ENCODE data around the gene MIGA2. TPM values are rescaled to one million over a fixed set of nuclear protein-coding genes. Genes with fewer than 3 reads are reported as not detected.

MIGA2 gene
- total RNA-seq, 4 donors from 2014 or later = 16.2 to 38.3 (median 24.6) TPM

GRCh38 chr9:129073404-129073803, 37.0 kb downstream of the MIGA2 start:
- no peak for ATAC-seq

DNA sequence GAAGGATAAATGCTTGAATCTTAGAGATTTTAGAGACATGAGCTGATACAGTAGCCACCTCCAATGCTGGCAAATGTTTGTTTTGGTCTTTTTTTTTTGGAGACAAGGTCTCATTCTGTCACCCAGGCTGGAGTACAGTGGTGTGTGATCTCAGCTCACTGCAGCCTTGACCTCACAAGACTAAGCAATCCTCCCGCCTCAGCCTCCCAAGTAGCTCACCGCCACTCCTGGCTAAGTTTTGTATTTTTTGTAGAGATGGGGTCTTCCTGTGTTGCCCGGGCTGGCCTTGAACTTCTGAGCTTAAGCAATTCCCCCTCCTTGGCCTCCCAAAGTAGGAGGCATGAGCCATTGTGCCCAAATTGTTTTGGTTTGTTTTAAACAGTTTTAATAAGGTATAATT, 37.7 kb downstream of the MIGA2 start:
- H3K9me3 ChIP-seq = no peaks in the 10 kb centered on the region
- ATAC-seq = no peak
- peaks cover 0 to 26% of the 10 kb centered on the region in 2 donors for H3K36me3 ChIP-seq
- no peaks in the 10 kb centered on the region for H3K27me3 ChIP-seq
- no peaks in the 10 kb centered on the region for H3K4me1 ChIP-seq
- TF ChIP-seq CTCF (IDR thresholded peaks at IDR 0.05) (no peak), EP300 (IDR thresholded peaks at IDR 0.05) (no peak), POLR2AphosphoS5 (IDR thresholded peaks at IDR 0.05) (no peak), POLR2A (IDR thresholded peaks at IDR 0.05) (no peak)
- WGBS, 2 donors (ENCODE audit: low coverage in 1 of 2) = 93% methylated on average over 3 of the region's 3 CpGs; no CpG with 5 or more reads in 1 of the 2 donors
- no peak overlapping the region for H3K27ac ChIP-seq
- no peak overlapping the region for H3K4me3 ChIP-seq

More at GRCh38 chr9:129073404-129073803, 37.0 kb downstream of the MIGA2 start:
- TF ChIP-seq EP300 (IDR thresholded peaks at IDR 0.05) = no peak
- no peak for TF ChIP-seq POLR2A (IDR thresholded peaks at IDR 0.05)
- no peak for TF ChIP-seq POLR2AphosphoS5 (IDR thresholded peaks at IDR 0.05)
- no peak for TF ChIP-seq CTCF (IDR thresholded peaks at IDR 0.05)
- no peaks in the 10 kb centered on the region for H3K4me1 ChIP-seq
- WGBS, 2 donors (ENCODE audit: low coverage in 1 of 2) = 74 to 86% methylated on average over 5 to 7 of the region's 8 CpGs
- peaks cover 0 to 33% of the 10 kb centered on the region in 2 donors for H3K36me3 ChIP-seq
- no peaks in the 10 kb centered on the region for H3K27me3 ChIP-seq
- no peak overlapping the region for H3K27ac ChIP-seq
- H3K9me3 ChIP-seq = no peaks in the 10 kb centered on the region
- H3K4me3 ChIP-seq = no peak overlapping the region

- Histone ChIP-seq H3K36me3 (peaks cover 0 to 6% of the 10 kb centered on the region in 2 donors), H3K27ac (no peak overlapping the region), H3K4me1 (peaks cover 0 to 8% (median 3%) of the 10 kb centered on the region in 3 donors), H3K4me3 (no peak overlapping the region), H3K9me3 (no peaks in the 10 kb centered on the region), H3K27me3 (no peaks in the 10 kb centered on the region)
- TF ChIP-seq POLR2AphosphoS5 (IDR thresholded peaks at IDR 0.05) (no peak), CTCF (IDR thresholded peaks at IDR 0.05) (no peak), POLR2A (IDR thresholded peaks at IDR 0.05) (no peak), EP300 (IDR thresholded peaks at IDR 0.05) (no peak)
- no peak for ATAC-seq
- WGBS, 2 donors (ENCODE audit: low coverage in 1 of 2) = 64 to 80% methylated on average over 1 to 4 of the region's 16 CpGs
Measured at GRCh38 chr9:129075996-129076639, 39.7 kb downstream of the MIGA2 start.

- WGBS, 2 donors (ENCODE audit: low coverage in 1 of 2) = 91 to 93% methylated on average over 4 to 7 of the region's 11 CpGs
- peaks cover 0 to 10% (median 4%) of the 10 kb centered on the region in 3 donors for H3K4me1 ChIP-seq
- no peaks in the 10 kb centered on the region for H3K27me3 ChIP-seq
- no peak overlapping the region for H3K4me3 ChIP-seq
- no peaks in the 10 kb centered on the region for H3K9me3 ChIP-seq
- no peak for TF ChIP-seq EP300 (IDR thresholded peaks at IDR 0.05)
- no peak for TF ChIP-seq CTCF (IDR thresholded peaks at IDR 0.05)
- TF ChIP-seq POLR2A (IDR thresholded peaks at IDR 0.05) = no peak
- no peak for TF ChIP-seq POLR2AphosphoS5 (IDR thresholded peaks at IDR 0.05)
- H3K36me3 ChIP-seq = peaks cover 0 to under 1% of the 10 kb centered on the region in 2 donors
- H3K27ac ChIP-seq = no peak overlapping the region
- ATAC-seq = no peak
Measured at GRCh38 chr9:129076640-129077037, 40.2 kb downstream of the MIGA2 start.

GRCh38 chr9:129077236-129077635, 40.8 kb downstream of the MIGA2 start:
- Histone ChIP-seq H3K4me1 (peaks cover 0 to 16% (median 10%) of the 10 kb centered on the region in 3 donors), H3K4me3 (no peak overlapping the region), H3K36me3 (no peaks in the 10 kb centered on the region), H3K9me3 (no peaks in the 10 kb centered on the region), H3K27ac (no peak overlapping the region), H3K27me3 (no peaks in the 10 kb centered on the region)
- 81 to 86% methylated on average over 10 of the region's 10 CpGs for WGBS, 2 donors (ENCODE audit: low coverage in 1 of 2)
- no peak for ATAC-seq
- TF ChIP-seq CTCF (IDR thresholded peaks at IDR 0.05) (no peak), POLR2AphosphoS5 (IDR thresholded peaks at IDR 0.05) (no peak), EP300 (IDR thresholded peaks at IDR 0.05) (no peak), POLR2A (IDR thresholded peaks at IDR 0.05) (no peak)
